ENCODE data around the gene PTPRB. TPM values are rescaled to one million over a fixed set of nuclear protein-coding genes. Genes with fewer than 3 reads are reported as not detected.

PTPRB gene
- total RNA-seq, 2 donors from 2014 or later = 0.22 TPM; not detected in 1

GRCh38 chr12:70486588-70486987, 150.6 kb downstream of the PTPRB start:
- H3K36me3 ChIP-seq (ENCODE audit: control insufficient read depth, insufficient read depth, low read length) = no peaks in the 10 kb centered on the region
- H3K4me1 Mint-ChIP-seq = no peaks in the 10 kb centered on the region
- H3K27me3 ChIP-seq (ENCODE audit: control insufficient read depth, insufficient read depth, low read length, poor library complexity, severe bottlenecking) = no peaks in the 10 kb centered on the region
- no peak for TF ChIP-seq CTCF (conservative IDR thresholded peaks at IDR 0.05)
- peaks cover 25% of the 10 kb centered on the region for H3K9me3 Mint-ChIP-seq
- no peak overlapping the region for H3K4me3 ChIP-seq (ENCODE audit: low read length)
- DNase-seq = no peak
- peaks cover 11% of the 10 kb centered on the region for H3K9me3 ChIP-seq (ENCODE audit: control insufficient read depth, low read length)
- no peak overlapping the region for H3K9ac ChIP-seq (ENCODE audit: extremely low read depth, low read length, poor library complexity, severe bottlenecking)
- no peaks in the 10 kb centered on the region for H3K27me3 Mint-ChIP-seq (ENCODE audit: insufficient read depth)
- H3K4me3 Mint-ChIP-seq = no peak overlapping the region
- no peak overlapping the region for H3K27ac ChIP-seq (ENCODE audit: low read depth, low read length)
- WGBS, 2 experiments (ENCODE audit: insufficient coverage in 1 of 2, insufficient read length in 1 of 2) = 88 to 89% methylated on average over 1 to 2 of the region's 2 CpGs
- no peaks in the 10 kb centered on the region for H3K36me3 Mint-ChIP-seq (ENCODE audit: low read depth)
- no peak overlapping the region for H3K27ac Mint-ChIP-seq
- H3K4me1 ChIP-seq (ENCODE audit: control insufficient read depth, insufficient read depth, low read length) = no peaks in the 10 kb centered on the region

- Mint-ChIP-seq H3K27ac (no peak overlapping the region), H3K27me3 (ENCODE audit: insufficient read depth) (no peaks in the 10 kb centered on the region), H3K4me1 (no peaks in the 10 kb centered on the region), H3K4me3 (no peak overlapping the region), H3K36me3 (ENCODE audit: low read depth) (no peaks in the 10 kb centered on the region), H3K9me3 (peaks cover 18% of the 10 kb centered on the region)
- no peak for DNase-seq
- no peak for TF ChIP-seq CTCF (conservative IDR thresholded peaks at IDR 0.05)
- Histone ChIP-seq H3K4me3 (ENCODE audit: low read length) (no peak overlapping the region), H3K27ac (ENCODE audit: low read depth, low read length) (no peak overlapping the region), H3K9me3 (ENCODE audit: control insufficient read depth, low read length) (peaks cover 11% of the 10 kb centered on the region), H3K27me3 (ENCODE audit: control insufficient read depth, insufficient read depth, low read length, poor library complexity, severe bottlenecking) (no peaks in the 10 kb centered on the region), H3K4me1 (ENCODE audit: control insufficient read depth, insufficient read depth, low read length) (no peaks in the 10 kb centered on the region), H3K36me3 (ENCODE audit: control insufficient read depth, insufficient read depth, low read length) (no peaks in the 10 kb centered on the region), H3K9ac (ENCODE audit: extremely low read depth, low read length, poor library complexity, severe bottlenecking) (no peak overlapping the region)
- WGBS, 2 experiments (ENCODE audit: insufficient coverage in 1 of 2, insufficient read length in 1 of 2) = 94 to 96% methylated on average over 2 to 3 of the region's 3 CpGs
Measured at GRCh38 chr12:70485704-70486103, 151.5 kb downstream of the PTPRB start.

GRCh38 chr12:70484464-70484863, 152.8 kb downstream of the PTPRB start:
- Mint-ChIP-seq H3K4me1 (no peaks in the 10 kb centered on the region), H3K27ac (no peak overlapping the region), H3K4me3 (no peak overlapping the region), H3K9me3 (peaks cover 10% of the 10 kb centered on the region), H3K27me3 (ENCODE audit: insufficient read depth) (no peaks in the 10 kb centered on the region), H3K36me3 (ENCODE audit: low read depth) (no peaks in the 10 kb centered on the region)
- no peaks in the 10 kb centered on the region for H3K27me3 ChIP-seq (ENCODE audit: control insufficient read depth, insufficient read depth, low read length, poor library complexity, severe bottlenecking)
- H3K4me3 ChIP-seq (ENCODE audit: low read length) = no peak overlapping the region
- H3K9ac ChIP-seq (ENCODE audit: extremely low read depth, low read length, poor library complexity, severe bottlenecking) = no peak overlapping the region
- WGBS, 2 experiments (ENCODE audit: insufficient coverage in 1 of 2, insufficient read length in 1 of 2) = 88% methylated on average over 1 of the region's 1 CpG; no CpG with 5 or more reads in 1 of the 2 experiments
- H3K36me3 ChIP-seq (ENCODE audit: control insufficient read depth, insufficient read depth, low read length) = no peaks in the 10 kb centered on the region
- H3K9me3 ChIP-seq (ENCODE audit: control insufficient read depth, low read length) = peaks cover 10% of the 10 kb centered on the region
- TF ChIP-seq CTCF (conservative IDR thresholded peaks at IDR 0.05) = no peak
- DNase-seq = no peak
- no peak overlapping the region for H3K27ac ChIP-seq (ENCODE audit: low read depth, low read length)
- no peaks in the 10 kb centered on the region for H3K4me1 ChIP-seq (ENCODE audit: control insufficient read depth, insufficient read depth, low read length)
